ENCODE measurements around the gene ZFAND2A.
"Not testable (repeated sequence)": the region's sequence is repeated elsewhere in the genome, so short reads cannot be mapped to it uniquely, and the experiment has no call there.

Gene ZFAND2A

DNA sequence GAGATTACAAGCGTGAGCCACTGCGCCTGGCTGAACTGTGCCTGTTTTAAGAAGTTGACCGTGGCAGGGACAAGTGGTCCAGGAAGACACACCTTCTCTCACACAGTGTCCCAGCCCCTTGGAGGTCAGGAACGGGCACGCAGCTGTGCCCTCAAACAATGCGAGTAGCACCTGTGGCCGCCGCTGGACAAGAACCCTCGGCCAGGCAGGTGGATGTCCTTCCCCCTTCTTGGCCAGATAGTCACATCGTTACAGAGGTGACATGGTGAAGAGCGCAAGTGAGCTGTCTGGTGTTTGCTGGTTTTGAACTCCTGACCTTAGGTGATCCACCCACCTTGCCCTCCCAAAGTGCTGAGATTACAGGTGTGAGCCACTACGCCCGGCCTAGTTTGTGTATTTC, 8.8 kb downstream of the ZFAND2A start:
- DNase-seq (ENCODE audit: low read depth), result no peak

GRCh38 chr7:1150400-1151002, 9.5 kb downstream of the ZFAND2A start:
- no peak for DNase-seq (ENCODE audit: low read depth)

GRCh38 chr7:1149351-1149794, 10.6 kb downstream of the ZFAND2A start:
- DNase-seq (ENCODE audit: low read depth), result no peak

DNA sequence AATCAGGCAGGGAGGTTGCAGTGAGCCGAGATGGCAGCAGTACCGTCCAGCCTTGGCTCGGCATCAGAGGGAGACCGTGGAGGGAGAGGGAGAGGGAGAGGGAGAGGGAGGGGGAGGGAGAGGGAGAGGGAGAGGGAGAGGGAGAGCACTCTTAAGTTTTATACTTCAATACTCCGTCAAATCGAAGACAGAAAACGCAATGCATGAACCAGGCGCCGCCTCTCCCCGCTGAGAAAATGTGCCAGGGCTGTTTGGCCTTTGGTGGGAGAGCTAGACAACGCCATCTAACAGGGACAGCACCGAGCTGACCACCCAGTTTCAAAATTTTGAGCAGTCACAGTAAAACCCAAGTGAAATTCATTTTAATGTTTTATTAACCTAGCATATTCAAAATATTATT, 12.1 kb downstream of the ZFAND2A start:
- not testable (repeated sequence) for DNase-seq (ENCODE audit: low read depth)

GRCh38 chr7:1144269-1144771, 15.7 kb downstream of the ZFAND2A start:
- no peak for DNase-seq (ENCODE audit: low read depth)

- not testable (repeated sequence) for DNase-seq (ENCODE audit: low read depth)
Observed at GRCh38 chr7:1143031-1143430, 17.0 kb downstream of the ZFAND2A start.

- DNase-seq (ENCODE audit: low read depth), result no peak
Observed at GRCh38 chr7:1142051-1142635, 17.9 kb downstream of the ZFAND2A start.

- no peak for DNase-seq (ENCODE audit: low read depth)
Observed at GRCh38 chr7:1141651-1142050, 18.3 kb downstream of the ZFAND2A start.

DNA sequence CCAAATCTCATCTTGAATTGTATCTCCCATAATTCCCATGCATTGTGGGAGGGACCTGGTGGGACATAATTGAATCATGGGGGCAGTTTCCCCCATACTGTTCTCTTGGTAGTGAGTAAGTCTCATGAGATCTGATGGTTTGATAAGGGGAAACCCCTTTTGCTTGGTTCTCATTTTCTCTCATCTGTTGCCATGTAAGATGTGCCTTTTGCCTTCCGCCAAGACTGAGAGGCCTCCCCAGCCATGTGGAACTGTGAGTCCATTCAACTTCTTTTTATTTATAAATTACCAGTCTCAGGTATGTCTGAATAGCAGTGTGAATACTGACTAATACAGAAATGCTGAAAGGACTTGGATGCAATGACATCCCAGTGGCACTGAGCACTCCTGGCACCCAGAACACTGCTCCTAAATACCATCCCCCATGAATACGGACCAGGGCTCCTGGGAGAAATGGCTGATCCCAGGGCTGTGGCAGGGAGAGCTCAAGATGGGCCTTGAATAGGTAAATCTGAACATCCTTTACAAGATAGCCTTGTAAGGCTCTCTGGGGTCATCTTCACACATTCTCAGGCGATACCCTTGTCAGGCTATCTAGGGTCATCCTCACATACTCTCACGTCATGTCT, 19.4 kb downstream of the ZFAND2A start:
- no peak for DNase-seq (ENCODE audit: low read depth)

- no peak for DNase-seq (ENCODE audit: low read depth)
Observed at GRCh38 chr7:1137517-1138167, 22.4 kb downstream of the ZFAND2A start.

DNA sequence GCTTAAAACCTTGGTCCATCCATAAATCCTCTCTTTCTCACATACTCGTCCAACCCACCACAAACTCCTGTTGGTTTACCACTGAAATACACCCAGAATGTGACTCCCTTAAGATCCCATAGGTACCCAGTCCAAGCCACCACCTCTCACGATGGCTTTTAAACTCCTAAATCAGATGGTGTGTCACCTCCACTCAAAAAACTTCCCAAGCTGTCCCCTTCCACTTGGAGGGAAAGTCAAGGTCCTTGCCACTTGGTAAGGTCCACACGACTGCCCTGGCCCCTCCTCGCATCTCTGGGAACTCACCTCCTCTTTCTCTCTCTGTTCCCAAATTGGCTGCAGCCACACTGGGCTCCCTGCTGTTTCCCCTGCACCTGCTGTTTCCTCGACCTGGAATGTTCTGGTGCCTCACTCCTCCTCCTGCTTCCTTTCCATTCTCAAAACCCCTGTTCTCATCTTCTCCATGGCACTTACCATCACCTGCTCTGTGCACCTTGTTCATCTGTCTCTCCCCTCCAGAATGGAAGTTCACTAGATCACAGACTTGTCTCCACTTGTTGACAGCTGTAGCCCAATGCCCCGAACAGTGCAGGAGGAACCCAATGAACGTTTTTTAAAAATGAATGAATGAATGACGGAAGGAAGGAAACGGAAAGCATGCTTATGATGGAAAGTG, 23.0 kb downstream of the ZFAND2A start:
- DNase-seq (ENCODE audit: low read depth), result no peak

GRCh38 chr7:1134951-1135350, 25.0 kb downstream of the ZFAND2A start:
- no peak for DNase-seq (ENCODE audit: low read depth)

DNA sequence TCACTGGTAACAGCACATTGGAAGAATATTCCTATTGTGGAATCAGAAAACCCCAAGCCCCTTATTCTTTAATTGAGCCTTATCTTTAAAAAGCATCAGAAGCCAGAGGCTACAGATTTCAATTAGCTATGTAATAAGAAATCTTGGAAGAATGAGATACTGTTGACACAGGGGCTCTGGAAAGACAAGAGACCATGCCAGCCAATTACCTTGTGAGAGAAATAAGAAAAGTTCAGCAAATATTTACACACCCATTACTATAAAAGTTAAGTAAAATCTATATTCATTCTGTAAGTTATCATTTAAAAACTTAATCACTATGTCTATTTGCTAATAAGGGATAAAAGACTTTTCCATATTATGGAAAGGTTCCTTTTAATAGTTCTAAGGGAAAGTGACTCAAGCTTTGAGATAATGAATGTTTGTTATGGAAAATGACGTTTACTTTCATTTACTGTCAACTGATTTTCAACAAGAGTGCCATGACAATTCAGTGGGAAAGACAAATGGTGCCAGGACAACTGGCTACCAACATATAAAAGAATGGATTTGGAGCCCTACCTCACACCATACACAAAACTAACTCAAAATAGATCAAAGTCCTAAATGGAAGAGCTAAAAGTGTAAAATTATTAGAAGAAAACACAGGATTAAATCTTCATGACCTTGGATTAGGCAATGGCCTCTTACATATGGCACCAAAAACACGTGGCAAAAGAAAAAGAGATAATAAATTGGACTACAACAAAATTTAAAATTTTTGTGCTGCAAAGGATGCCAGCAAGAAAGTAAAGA, 28.3 kb downstream of the ZFAND2A start:
- no peak for DNase-seq (ENCODE audit: low read depth)

DNA sequence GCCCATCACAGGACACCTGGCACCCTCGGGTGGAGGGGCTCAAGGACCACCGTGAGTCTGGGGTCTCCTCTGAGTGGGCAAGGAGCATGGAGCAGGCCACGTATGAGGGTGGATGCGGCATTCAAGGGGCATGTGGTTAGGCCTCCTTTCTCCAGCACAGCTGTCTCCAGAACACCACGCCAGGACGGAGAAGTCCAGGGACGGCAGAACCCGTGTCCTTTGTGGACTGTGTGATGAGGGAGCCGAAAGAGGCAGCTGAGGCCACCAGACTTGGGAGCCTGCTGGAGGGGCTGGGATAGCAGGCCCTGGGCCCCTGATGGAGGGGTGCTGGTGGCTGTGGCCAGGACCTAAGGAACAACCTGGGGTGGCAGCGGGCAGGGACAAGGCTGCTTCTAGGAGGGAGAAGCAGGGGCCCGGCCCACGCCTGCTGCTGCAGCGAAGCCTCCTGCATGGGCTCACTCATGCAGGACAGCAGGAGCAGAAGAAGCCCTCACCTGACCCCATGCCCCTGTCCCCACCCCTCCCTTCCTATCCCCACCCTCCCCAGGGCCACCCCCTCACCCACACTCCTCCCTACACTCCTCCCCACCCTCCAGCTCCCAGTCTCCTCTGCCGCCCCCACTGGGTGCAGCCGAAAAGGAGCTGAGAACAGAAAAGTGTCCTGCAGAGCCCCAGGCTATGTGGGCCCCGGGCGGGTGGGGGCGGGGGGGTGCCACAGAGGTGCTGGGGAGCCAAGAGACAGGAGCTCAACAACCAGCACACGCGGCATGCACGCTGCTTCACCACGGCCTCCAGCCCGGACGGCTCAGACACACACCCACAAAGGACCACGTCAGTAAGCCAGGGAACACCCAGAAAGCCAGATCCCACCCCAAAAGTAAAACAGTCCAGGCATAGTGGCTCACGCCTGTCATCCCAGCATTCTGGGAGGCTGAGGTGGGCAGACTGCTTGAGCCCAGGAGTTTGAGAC, 29.7 kb downstream of the ZFAND2A start:
- DNase-seq (ENCODE audit: low read depth), result no peak

DNA sequence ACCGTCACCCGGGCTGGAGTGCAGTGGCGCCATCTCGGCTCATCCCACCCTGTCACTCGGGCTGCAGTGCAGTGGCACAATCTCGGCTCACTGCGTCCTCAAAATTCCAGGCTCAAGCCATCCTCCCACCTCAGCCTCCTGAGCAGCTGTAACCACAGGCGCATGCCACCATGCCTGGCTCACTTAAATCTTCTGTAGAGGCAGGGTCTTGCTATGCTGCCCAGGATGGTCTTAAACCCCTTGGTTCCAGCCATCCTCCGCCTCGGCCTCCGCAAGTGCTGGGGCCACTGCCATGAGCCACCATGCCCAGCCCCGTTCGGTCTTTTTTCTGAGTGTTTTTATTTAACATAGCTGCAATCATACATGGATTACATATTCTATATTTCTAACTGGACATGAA, 30.6 kb downstream of the ZFAND2A start:
- DNase-seq (ENCODE audit: low read depth), result no peak

DNA sequence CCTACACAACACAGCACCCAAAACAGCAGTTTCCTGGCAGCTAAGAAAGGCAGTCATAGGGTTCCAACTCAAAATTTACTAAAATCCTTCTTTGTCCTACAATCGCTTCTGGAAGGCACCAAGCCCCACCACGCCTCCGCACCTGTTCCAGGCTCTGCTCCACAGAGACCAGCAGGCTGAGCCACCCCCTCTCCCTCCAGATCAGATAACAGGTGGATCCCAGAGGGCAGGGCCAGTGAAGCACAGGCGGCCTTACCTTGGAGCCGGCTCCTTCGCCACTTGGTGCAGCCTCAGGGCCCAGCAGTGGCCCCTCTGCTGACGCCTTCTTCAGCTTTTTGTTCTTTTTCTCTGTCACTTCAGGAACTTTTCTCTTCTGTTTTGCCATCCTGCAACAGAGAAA, 33.0 kb downstream of the ZFAND2A start:
- DNase-seq (ENCODE audit: low read depth), result no peak

DNA sequence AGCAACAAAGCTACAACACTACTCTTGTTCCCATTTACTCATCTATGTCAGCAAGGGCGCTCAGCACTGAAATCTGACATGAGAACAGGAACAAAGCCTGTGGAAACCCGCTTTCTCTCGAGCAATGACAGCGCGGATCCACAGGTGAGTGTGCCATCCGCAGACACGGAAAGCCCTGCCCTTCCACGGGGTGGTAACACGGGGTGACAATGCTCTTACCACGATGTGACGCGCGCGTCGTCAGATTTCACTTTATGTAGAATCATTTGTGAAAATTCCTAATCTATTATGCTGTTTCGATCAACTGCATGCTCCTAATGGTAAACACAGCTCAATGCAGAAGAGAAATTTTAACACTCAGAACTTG, 34.4 kb downstream of the ZFAND2A start:
- no peak for DNase-seq (ENCODE audit: low read depth)

GRCh38 chr7:1124816-1125602, 35.0 kb downstream of the ZFAND2A start:
- DNase-seq (ENCODE audit: low read depth), result no peak

- DNase-seq (ENCODE audit: low read depth), result no peak
Observed at GRCh38 chr7:1124164-1124563, 35.8 kb downstream of the ZFAND2A start.

GRCh38 chr7:1123715-1124114, 36.3 kb downstream of the ZFAND2A start:
- DNase-seq (ENCODE audit: low read depth), result no peak
